Measurements from ENCODE around the gene ZNF426.

ZNF426 gene

DNA sequence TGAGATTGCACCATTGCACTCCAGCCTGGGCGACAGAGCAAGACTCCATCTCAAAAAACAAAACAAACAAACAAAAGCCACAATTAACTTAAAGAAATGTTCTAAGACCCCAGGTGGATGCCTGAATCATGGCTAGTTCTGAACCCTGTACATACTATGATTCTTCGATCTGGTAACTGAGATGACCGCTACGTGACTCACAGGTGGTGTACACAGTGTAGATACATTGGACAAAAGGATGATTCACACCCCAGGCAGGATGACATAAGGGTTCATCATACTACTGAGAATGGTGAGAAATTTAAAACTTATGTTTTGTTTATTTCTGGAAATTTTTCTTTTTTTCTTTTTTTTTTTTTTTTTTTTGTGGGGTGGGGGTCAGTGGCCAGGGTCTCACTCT lies 6.5 kb downstream of the ZNF426 start:
- ChIA-PET POLR2A (no interaction called here), CTCF (no interaction called here)
- no peak for DNase-seq (ENCODE audit: extremely low spot score)

GRCh38 chr19:9528757-9529336 lies 9.6 kb downstream of the ZNF426 start:
- TF ChIP-seq CTCF (IDR thresholded peaks at IDR 0.05; ENCODE audit: control extremely low read depth, extremely low read depth, low read depth, missing control alignments) = no peak
- no peak for DNase-seq (ENCODE audit: extremely low spot score)
- ChIA-PET POLR2A (no interaction called here), CTCF (no interaction called here)

More for the DNA sequence above, 6.5 kb downstream of the ZNF426 start:
- no peak for TF ChIP-seq CTCF (IDR thresholded peaks at IDR 0.05; ENCODE audit: control extremely low read depth, extremely low read depth, low read depth, missing control alignments)

DNA sequence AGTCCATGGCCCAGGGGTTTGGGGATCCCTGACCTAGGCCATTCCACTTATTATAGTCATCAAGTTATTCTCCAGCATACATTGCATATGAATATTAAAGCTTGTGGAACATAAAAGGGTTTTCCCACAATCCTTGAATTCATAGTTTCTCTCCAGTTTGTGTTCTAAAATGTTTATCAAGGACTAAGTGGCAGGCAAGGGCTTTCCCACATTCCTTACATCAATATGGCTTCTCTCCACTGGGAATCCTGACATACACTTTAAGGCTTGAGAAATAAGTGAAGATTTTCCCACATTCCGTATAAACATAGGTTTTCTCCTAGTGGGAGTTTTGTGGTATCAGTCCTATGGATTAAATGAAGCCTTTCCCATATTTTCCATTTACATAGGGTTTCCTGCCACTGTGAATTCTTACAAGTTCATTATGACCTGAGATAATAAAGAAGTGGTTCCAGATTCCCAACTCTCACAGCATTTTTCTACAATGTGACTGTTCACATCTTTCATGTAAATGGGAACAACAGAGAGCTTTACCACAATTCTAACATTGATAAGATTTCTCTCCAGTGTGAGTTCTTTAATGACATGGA lies 14.5 kb downstream of the ZNF426 start:
- ChIA-PET CTCF (no interaction called here), POLR2A (no interaction called here)
- no peak for DNase-seq (ENCODE audit: extremely low spot score)
- no peak for TF ChIP-seq CTCF (IDR thresholded peaks at IDR 0.05; ENCODE audit: control extremely low read depth, extremely low read depth, low read depth, missing control alignments)

GRCh38 chr19:9507285-9507684 lies 31.2 kb downstream of the ZNF426 start:
- CTCF ChIA-PET = no interaction called here
- no peak for DNase-seq (ENCODE audit: extremely low spot score)
- POLR2A ChIA-PET = no interaction called here
- TF ChIP-seq CTCF (IDR thresholded peaks at IDR 0.05; ENCODE audit: control extremely low read depth, extremely low read depth, low read depth, missing control alignments) = no peak

DNA sequence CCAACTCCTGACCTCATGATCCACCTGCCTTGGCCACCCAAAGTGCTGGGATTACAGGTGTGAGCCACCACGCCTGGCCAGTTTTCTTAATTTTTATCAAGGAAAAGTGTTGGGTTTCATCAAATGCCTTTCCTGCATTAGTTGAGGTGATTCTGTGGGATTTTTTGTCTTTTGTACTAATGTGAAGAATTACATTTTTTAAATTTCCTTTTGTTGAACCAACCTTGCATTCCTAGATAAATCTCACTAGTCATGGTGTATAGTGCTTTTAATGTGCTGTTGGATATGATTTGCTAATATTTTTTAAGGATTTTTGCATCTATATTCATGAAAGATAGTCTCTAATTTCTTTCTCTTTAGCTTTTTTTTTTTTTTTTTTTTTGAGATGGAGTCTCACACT lies 37.6 kb downstream of the ZNF426 start:
- TF ChIP-seq CTCF (IDR thresholded peaks at IDR 0.05; ENCODE audit: control extremely low read depth, extremely low read depth, low read depth, missing control alignments) = no peak
- CTCF ChIA-PET = no interaction called here
- POLR2A ChIA-PET = no interaction called here
- DNase-seq (ENCODE audit: extremely low spot score) = no peak

DNA sequence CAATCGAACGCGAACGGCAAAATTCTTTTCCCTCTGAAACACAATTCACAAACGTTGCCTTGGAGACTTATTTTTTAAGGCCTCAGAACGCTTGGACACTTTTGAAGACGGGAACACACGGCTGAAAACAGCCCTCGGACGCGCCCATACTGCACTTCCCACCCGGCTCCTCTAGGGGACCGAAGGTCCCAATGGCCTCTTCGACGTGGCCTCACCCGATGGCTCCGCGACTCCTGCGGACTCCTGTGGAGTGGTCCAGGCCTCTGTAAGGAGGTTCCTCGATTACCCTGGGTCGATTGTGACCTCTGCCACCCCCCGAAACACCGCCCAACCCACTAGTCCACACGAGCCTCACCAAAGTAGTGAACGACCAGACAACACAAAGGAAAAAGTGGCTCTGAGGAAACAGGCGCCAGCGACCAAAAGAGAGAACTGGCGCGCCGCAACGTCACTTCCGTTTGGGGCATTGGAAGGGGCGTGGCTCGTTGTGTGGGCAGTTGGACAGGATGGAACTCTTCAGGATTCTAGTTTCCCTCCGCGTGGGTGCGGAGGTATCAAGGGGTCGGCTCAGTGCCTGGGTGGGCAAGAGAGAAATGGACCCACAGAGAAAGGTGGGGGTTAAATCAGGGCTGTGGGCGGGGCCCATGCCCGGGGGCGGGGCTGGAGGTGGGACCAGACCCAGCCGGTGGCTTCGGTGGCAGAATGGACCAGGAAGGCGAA lies 40.1 kb downstream of the ZNF426 start, which contains the start of gene ZNF560:
TSS of gene ZNF560 (minus strand) at position 434 of the 720 bp plus-strand sequence. CDS start 23,303 bp downstream, outside the sequence.
- POLR2A ChIA-PET = no interaction called here

More for the DNA sequence above, 40.1 kb downstream of the ZNF426 start, which contains the start of gene ZNF560:
- CTCF ChIA-PET = interaction anchor here (1.3 kb wide), 1 partner anchor 14 kb away, joined by 3 read pairs; no protein-coding TSS in a partner anchor
- DNase-seq (ENCODE audit: extremely low spot score) = no peak
- TF ChIP-seq CTCF (IDR thresholded peaks at IDR 0.05; ENCODE audit: control extremely low read depth, extremely low read depth, low read depth, missing control alignments) = no peak
